HG02642 (cell line): ENCODE measurements around the gene TGM3.

ENCODE experiments used
- ATAC-seq: cut with Tn5 transposase; IDR thresholded peaks from one replicate; pipeline ENCODE4 v1.9.1; 2021; ENCODE audit warnings: mild to moderate bottlenecking; ENCODE audit not compliant: unreplicated experiment, poor library complexity

TGM3 gene

DNA sequence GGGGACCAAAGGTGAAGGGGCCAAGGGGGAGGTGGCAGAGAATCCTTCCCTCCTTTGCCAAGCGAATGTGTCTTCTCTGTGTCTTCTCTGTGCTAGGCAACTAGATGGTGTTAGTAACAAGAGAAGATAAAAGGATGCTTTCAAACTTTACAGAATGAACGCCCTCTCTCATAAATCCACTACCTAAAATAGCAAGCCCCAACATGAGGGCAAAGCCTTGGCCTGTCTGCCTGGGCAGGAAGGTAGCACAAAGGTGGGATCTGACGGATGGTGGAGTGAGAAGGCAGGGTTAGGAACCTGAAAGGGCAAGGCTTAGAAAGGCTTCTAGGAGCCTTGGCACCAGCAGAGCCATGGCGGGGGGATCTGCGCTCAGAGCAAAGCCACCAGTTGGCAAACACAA, 13.6 kb upstream of the TGM3 start:
- no peak for ATAC-seq

DNA sequence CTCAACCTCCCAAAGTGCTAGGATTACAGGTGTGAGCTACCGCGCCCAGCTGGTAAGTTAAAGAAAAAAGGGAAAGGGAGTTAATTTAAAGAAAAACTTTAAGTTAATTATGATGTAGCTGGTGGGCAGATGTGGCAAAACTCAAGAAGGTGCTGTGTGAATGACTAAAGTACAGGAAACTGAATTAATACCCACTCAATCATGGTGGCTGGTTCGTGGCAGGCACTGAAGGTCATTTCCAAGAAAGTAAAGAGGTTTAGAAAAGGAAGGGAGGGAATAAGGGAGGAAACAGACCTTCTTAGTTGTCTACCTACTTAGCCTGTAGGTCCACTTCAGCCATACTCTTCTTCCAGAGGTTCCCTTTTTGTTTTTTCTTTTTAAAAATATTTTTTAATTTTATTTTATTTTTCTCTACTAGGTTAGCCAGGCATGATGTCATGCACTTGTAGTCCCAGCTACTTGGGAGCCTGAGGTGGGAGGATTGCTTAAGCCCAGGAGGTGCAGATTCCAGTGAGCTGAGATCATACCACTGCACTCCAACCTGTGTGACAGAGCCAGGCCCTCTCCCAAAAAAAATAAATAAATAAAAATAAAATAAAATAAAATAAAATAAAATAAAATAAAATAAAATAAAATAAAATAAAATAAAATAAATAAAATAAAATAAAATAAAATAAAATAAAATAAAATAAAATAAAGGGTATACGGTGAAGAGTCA, 11.9 kb upstream of the TGM3 start:
- ATAC-seq: no peak

- no peak for ATAC-seq
These were observed 10.6 kb upstream of the TGM3 start for GRCh38 chr20:2285193-2285592.

- no peak for ATAC-seq
These were observed 10.2 kb upstream of the TGM3 start for GRCh38 chr20:2285613-2286012.

GRCh38 chr20:2287504-2287903, 8.3 kb upstream of the TGM3 start:
- no peak for ATAC-seq

DNA sequence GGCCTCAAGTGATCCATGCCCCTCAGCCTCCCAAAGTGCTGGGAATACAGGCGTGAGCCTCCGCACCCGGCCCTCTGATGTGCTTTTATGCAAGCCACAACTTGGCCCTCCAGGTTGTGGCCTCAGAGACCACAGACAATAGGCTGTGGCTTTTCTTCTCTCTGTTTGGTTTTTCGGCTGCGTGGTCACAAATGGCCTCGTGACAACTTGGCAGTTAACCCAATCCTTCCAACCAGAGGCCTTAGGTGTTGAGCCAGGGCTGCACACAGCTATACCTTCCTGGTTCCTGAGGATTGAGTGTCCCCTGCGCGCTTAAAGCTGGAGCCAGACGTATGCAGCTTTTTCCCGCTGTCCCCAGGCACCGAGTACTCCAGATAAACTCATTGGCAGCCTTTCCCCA, 6.3 kb upstream of the TGM3 start:
- no peak for ATAC-seq

GRCh38 chr20:2290486-2290885, 5.3 kb upstream of the TGM3 start:
- ATAC-seq: no peak

DNA sequence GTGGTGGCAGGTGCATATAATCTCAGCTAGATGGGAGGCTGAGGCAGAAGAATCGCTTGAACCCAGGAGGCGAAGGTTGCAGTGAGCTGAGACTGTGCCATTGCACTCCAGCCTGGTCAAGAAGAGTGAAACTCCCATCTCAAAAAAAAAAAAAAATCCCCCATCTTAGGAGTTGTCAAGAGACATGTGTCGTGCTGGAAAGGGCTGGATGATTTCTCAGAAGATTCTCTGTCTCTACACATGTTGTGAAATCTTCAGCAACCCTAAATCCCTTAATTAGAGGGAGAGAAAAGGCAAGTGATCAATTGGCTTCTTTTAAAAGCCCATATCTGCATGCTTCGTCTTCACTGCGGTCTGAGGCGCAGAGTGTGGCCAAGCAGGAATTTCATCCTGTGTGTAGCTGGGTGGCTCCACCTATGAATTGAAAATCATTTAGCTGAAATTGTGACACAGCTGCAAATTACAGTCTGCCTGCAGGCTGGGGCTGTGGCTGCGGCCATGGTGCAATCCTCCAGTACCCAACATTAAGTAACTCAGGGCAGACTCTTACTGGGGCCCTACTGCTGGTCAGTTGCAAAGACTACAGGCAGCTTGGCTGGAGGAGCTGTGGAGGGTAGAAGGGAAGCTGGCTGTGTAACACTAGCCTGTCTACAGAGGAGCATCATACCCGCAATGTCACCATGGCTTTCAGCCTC, 3.2 kb upstream of the TGM3 start:
- no peak for ATAC-seq

GRCh38 chr20:2293486-2293885, 2.3 kb upstream of the TGM3 start:
- ATAC-seq: no peak

- ATAC-seq: no peak
These were observed 1.8 kb upstream of the TGM3 start for GRCh38 chr20:2293971-2294370.

DNA sequence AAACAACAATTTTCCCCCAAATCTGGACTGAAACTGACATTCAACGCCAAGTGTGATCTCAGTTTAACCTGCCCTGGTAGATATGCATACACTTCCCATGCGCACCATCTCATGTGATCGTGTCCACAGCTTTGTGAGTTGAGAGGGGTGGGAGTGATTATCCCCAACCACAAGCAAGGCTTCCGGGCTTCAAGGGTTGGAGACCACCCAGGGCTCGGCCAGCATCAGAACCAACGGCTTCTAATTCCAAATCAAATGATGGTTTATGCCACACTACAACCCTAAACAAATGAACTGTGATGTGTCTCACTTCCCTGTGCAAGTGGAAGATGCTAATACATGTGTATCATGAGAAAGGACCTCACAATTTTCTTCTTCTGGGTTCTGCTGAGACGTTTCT, 515 bp upstream of the TGM3 start:
- ATAC-seq: no peak

DNA sequence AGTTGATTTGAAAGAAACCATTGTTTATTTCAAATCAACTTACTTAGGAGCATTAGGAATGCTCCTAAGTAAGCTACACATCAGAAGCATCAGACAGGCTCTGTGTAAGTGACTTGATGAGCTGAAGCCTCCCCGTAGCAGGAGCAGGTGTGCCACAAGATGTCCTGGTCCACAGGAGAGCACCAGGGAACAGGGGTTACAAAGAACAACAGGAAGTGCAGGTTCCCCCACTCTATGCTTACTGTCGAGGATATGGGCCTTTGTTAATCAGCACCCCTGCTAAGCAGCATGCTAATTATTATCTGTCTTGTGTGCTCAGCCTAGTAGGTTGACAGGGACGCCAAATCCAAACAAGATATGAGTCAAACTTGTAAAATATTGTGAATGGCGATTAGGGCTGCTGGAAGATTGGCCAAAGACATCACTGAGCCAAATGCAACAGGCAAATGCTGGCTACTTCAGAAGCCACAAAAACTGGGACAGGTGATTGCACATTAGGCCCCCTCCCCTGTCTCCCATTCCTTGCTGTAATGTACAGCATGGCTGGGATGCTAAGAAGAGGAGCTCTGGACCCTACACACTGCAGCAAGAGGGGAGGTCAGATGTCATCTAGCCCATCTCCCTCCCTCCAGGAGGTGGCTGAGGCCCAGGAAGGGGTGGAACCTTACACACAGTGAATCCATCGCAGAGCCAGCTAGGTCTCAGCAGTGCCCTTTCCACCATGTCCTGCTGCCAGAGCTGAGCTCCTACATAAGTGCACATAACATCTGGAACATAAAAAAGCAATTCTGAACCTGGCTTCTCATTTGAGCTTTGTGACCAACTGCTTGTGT, 939 bp downstream of the TGM3 start:
- no peak for ATAC-seq

GRCh38 chr20:2297357-2297728, 1.5 kb downstream of the TGM3 start:
- no peak for ATAC-seq

DNA sequence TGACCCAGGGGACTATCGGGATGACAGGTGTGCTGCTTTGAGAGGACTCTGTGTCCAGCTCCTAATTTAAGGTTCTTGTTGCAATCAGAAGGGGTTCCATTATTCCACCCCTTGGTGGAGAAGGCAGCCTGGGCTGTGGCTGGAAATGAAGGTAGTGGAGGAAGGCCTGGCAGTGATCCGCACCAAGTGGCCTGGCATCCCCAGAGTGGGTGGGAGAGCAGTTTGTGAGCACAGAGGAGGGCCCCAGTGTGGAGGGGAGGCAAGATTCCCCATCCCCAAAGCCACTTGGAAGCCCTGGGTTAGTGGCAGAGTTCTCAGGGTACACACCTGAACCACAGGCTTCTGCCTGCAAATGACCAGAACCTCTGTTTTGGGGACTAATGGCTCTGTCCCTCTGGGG, 2.3 kb downstream of the TGM3 start:
- ATAC-seq: no peak

DNA sequence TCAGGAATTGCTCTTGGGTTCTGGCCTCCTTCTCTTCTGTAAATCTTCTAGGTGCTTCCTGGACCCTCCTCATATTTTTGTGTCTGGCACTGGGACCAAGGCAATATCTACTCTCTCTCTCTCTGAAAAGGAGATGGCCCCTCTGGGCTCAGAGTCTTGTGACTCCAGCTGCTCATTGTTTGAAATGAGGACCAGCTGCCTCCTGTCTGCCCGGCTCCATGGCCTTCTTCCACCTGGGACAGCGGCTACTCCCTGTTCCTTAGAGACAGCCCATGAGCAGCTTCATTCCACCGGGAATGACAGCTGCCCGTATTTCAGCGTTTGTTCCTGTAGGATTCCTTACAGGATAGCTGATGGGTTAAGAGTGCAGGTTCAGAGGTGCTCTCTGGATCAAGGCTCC, 2.9 kb downstream of the TGM3 start:
- ATAC-seq: no peak

DNA sequence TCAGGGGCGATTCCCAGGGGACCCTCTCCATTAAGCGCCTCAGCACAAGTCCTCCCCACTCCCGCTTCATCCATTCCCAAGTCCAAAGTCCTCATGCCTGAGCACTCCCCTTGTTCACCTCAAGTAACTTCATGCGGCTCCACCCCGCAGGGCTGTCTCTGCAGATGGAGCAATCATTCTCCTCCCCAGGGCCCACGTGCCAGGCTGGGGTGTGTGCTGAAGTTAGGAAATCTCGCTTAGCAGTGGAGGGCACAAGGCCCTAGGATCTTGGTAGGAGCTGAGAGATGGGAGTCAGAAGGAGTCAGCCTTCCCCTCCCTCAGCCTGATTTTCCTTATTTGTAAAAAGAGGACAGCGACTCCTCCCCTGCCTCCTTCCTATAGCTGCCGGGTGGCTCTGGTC, 3.5 kb downstream of the TGM3 start:
- no peak for ATAC-seq

- no peak for ATAC-seq
These were observed 4.2 kb downstream of the TGM3 start for GRCh38 chr20:2300002-2300401.

DNA sequence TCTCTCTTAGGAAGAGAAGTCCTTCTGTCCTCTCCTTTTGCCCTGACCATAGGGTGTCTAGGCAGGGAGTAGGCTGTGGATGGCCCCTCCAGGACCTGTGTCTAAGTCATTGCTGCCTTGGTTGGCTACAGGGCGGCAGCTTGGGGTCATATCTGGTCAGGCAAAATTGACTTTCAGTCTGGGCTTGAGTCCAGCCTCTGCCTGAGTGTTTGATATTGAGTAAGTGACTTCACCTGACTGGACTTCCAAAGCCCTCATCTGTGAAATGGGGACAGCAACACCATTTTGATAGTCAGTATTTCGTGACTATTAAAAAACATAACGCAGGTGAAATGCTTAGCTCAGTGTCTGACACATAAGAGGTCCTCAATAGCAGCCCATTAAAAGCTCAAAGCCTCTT, 4.6 kb downstream of the TGM3 start:
- no peak for ATAC-seq

- ATAC-seq: no peak
These were observed 5.4 kb downstream of the TGM3 start for GRCh38 chr20:2301164-2301622.

DNA sequence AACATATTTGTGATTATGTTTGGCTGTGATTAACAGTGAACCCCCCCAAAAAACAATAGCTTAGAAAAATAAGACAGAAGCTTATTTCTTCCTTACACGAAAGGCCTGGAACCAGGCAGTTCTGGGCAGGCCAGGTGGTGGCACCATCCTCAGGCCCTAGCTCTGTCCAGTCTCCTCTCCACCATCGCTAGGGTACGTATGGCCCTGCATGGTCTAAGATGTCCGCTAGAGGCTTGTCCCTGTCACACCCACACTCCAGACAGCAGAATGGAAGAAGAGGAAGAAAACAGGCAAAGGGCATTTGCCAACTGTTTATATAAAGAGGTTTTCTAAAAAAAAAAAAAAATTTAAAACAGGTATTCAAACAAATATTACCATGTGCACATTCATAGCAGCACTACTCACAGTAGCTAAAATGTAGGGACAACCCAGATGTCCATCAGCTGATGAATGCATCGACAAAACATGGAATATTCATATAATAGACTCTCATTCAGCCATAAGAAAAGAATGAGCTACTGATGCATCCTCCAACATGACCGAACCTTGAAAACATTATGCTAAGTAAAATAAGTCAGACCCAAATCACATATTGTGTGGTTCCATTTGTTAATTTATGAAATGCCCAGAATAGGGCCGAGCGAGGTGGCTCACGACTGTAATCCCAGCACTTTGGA, 6.7 kb downstream of the TGM3 start:
- ATAC-seq: no peak

DNA sequence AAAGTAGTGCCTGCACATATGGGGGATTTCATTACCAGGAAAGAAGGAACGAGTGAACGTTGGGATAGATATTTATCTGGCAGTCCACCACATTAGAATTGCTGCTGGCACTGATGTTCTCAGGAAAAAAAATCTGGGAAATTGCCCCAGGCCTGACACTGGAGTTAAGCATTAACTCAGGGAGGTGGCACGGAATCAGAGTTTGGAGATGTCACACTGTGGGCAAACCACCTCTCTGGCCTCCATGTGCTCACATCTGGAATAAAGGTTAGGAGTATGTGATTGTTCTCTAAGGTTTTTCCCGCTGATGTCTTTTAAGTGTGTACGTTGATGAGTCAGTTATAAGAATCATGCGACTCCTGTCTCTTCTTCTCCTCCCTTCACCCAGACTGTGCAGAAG, 7.9 kb downstream of the TGM3 start:
- ATAC-seq: no peak
